AML-193 (cell line): Measurements from ENCODE around the gene ZNF416.

ENCODE experiments used
- DNase-seq, 2 experiments: peaks; one replicate each; lab custom pipeline; 2025; lab: John Stamatoyannopoulos, UW

Gene ZNF416

DNA sequence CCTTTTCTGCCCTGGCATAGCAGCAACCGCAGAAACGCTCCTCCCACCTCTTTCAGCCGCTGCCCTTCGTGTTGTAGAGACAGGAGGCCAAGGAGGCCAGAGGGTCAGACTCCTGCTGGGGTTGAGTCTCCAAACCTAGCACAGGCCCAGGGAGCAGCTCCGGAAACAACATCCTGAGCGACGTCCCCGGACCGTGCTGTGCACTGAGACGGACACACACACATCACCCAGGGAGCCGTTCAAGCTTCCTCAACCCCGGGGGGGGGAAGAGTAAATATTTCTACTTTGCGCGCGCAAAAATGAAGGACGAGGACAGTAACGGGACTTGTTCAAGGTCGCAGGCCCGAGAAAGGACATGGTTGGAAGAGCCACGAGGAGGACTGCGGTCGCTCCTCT lies 19.7 kb downstream of the ZNF416 start:
- DNase-seq = peak; percentile 33 to 36

GRCh38 chr19:57558525-57558924 lies 20.2 kb downstream of the ZNF416 start:
- DNase-seq = peak in 1 of 2 experiments; percentile 19

GRCh38 chr19:57557659-57558058 lies 21.1 kb downstream of the ZNF416 start:
- DNase-seq = no peak

DNA sequence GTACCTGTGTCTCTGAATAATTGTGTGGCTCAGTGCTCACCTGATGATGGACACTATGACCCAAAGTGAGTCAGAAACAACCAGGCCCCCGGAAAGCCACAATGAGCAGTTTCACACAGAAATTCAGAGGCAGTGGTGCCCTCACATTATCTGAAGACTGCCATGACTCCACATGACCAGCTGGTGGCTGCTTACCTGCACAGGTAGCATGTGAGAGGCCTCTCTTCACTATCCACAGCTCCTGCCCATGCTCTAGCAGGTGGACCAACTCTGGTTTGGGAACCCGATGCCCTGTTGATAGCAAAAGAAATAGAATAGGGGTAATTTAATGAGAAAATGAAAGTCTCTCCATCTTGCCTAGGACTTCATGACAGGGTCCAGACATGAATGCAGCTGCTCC lies 26.3 kb downstream of the ZNF416 start:
- no peak for DNase-seq

DNA sequence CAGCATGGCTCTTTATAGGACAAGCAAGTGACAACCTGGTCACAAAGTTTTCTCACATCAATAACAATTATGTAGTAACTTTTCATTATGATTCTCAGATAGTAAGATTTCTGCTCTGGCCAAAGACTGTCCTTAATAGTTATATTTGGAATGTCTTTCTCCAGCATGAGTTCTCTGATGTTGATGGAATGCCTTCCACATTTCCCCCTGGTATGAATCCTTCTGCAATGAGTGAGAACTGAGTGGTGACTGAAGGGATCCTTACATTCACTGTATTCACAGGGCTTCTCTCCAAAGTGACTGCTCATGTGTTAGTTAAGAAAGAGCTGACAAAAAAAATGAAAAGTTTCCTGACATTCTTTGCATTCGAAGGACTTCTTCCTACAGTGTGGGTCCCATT lies 32.2 kb downstream of the ZNF416 start:
- no peak for DNase-seq

DNA sequence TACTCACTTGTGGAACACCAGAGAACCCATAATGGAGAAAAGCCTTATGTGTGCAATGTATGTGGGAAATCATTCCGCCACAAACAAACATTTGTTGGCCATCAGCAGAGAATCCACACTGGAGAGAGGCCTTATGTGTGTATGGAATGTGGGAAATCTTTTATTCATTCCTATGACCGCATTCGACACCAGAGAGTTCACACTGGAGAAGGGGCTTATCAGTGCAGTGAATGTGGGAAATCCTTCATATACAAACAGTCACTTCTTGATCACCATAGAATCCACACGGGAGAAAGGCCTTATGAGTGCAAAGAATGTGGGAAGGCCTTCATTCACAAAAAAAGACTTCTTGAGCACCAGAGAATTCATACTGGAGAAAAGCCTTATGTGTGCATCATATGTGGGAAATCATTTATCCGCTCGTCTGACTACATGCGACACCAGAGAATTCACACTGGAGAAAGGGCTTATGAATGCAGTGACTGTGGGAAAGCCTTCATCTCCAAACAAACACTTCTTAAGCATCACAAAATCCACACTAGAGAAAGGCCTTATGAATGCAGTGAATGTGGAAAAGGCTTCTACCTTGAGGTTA lies 40.7 kb downstream of the ZNF416 start:
- DNase-seq = no peak

- DNase-seq = peak; percentile 74 to 83
Measured at GRCh38 chr19:57527136-57527881, 51.4 kb downstream of the ZNF416 start, which contains the start of gene ZNF549. TSS of gene ZNF549 (plus strand) at chr19:57527356. CDS start at chr19:57527574, 218 bp downstream.
